Activated naive CD4-positive, alpha-beta T cell treated with anti-CD3 and anti-CD28 coated beads, Interleukin-2, amount 50 U/mL, for 24 hours (primary cell): ENCODE results near the gene ABHD4.
A peak's percentile ranks its signal among the peaks of the same experiment; 100 is the strongest.

Experiments used
- H3K27ac Mint-ChIP-seq: one replicate; pipeline ENCODE4 v1.8.0; 2021; ENCODE audit warnings: mild to moderate bottlenecking, mixed read lengths
- H3K27me3 Mint-ChIP-seq: one replicate; pipeline ENCODE4 v1.8.0; 2021; ENCODE audit warnings: mixed read lengths
- H3K36me3 Mint-ChIP-seq: one replicate; pipeline ENCODE4 v1.8.0; 2021; ENCODE audit warnings: mixed read lengths
- H3K4me1 Mint-ChIP-seq: one replicate; pipeline ENCODE4 v1.8.0; 2021; ENCODE audit warnings: mixed read lengths
- H3K4me3 Mint-ChIP-seq: one replicate; pipeline ENCODE4 v1.8.0; 2021; ENCODE audit warnings: mild to moderate bottlenecking, mixed read lengths
- H3K9me3 Mint-ChIP-seq: one replicate; pipeline ENCODE4 v1.8.0; 2021; ENCODE audit warnings: mixed read lengths

Gene ABHD4

GRCh38 chr14:22594156-22594716 lies 3.9 kb upstream of the ABHD4 start:
- Mint-ChIP-seq H3K27ac (peak overlapping the region; percentile 8), H3K27me3 (no peaks in the 10 kb centered on the region)

GRCh38 chr14:22596354-22596879 lies 1.7 kb upstream of the ABHD4 start:
- no peaks in the 10 kb centered on the region for H3K9me3 Mint-ChIP-seq
- no peak overlapping the region for H3K27ac Mint-ChIP-seq
- H3K27me3 Mint-ChIP-seq = no peaks in the 10 kb centered on the region
- peak overlapping the region; percentile 11 for H3K4me3 Mint-ChIP-seq
- H3K4me1 Mint-ChIP-seq = peaks cover 47% of the 10 kb centered on the region
- no peaks in the 10 kb centered on the region for H3K36me3 Mint-ChIP-seq

More at GRCh38 chr14:22594156-22594716, 3.9 kb upstream of the ABHD4 start:
- H3K9me3 Mint-ChIP-seq = no peaks in the 10 kb centered on the region
- H3K4me1 Mint-ChIP-seq = peaks cover 50% of the 10 kb centered on the region
- no peak overlapping the region for H3K4me3 Mint-ChIP-seq
- no peaks in the 10 kb centered on the region for H3K36me3 Mint-ChIP-seq

GRCh38 chr14:22597265-22597664 lies 835 bp upstream of the ABHD4 start:
- Mint-ChIP-seq H3K9me3 (no peaks in the 10 kb centered on the region), H3K36me3 (no peaks in the 10 kb centered on the region), H3K27me3 (no peaks in the 10 kb centered on the region), H3K27ac (no peak overlapping the region), H3K4me1 (peaks cover 41% of the 10 kb centered on the region), H3K4me3 (peak overlapping the region; percentile 97)

- Mint-ChIP-seq H3K4me3 (peak overlapping the region; percentile 97), H3K27me3 (no peaks in the 10 kb centered on the region), H3K36me3 (peaks cover 2% of the 10 kb centered on the region), H3K4me1 (peaks cover 38% of the 10 kb centered on the region), H3K9me3 (no peaks in the 10 kb centered on the region), H3K27ac (peak overlapping the region; percentile 81)
Measured at GRCh38 chr14:22597771-22598098, 365 bp upstream of the ABHD4 start.

GRCh38 chr14:22598896-22599244 lies 770 bp downstream of the ABHD4 start:
- Mint-ChIP-seq H3K4me3 (peak overlapping the region; percentile 97), H3K27ac (peak overlapping the region; percentile 89), H3K27me3 (no peaks in the 10 kb centered on the region), H3K9me3 (no peaks in the 10 kb centered on the region), H3K36me3 (peaks cover 8% of the 10 kb centered on the region), H3K4me1 (peaks cover 31% of the 10 kb centered on the region)

GRCh38 chr14:22599349-22599748 lies 1.2 kb downstream of the ABHD4 start:
- Mint-ChIP-seq H3K36me3 (peaks cover 8% of the 10 kb centered on the region), H3K27me3 (no peaks in the 10 kb centered on the region), H3K9me3 (no peaks in the 10 kb centered on the region), H3K4me3 (peak overlapping the region; percentile 97), H3K4me1 (peaks cover 31% of the 10 kb centered on the region), H3K27ac (peak overlapping the region; percentile 89)

- peaks cover 31% of the 10 kb centered on the region for H3K4me1 Mint-ChIP-seq
- peak overlapping the region; percentile 97 for H3K4me3 Mint-ChIP-seq
- H3K9me3 Mint-ChIP-seq = no peaks in the 10 kb centered on the region
- peaks cover 8% of the 10 kb centered on the region for H3K36me3 Mint-ChIP-seq
- peak overlapping the region; percentile 12 for H3K27ac Mint-ChIP-seq
- H3K27me3 Mint-ChIP-seq = no peaks in the 10 kb centered on the region
Measured at GRCh38 chr14:22600027-22600426, 1.9 kb downstream of the ABHD4 start.

GRCh38 chr14:22601456-22601855 lies 3.4 kb downstream of the ABHD4 start:
- Mint-ChIP-seq H3K27me3 (no peaks in the 10 kb centered on the region), H3K27ac (no peak overlapping the region), H3K4me1 (peaks cover 31% of the 10 kb centered on the region), H3K9me3 (no peaks in the 10 kb centered on the region), H3K4me3 (no peak overlapping the region), H3K36me3 (peaks cover 10% of the 10 kb centered on the region)

- Mint-ChIP-seq H3K4me3 (no peak overlapping the region), H3K36me3 (peaks cover 10% of the 10 kb centered on the region), H3K9me3 (no peaks in the 10 kb centered on the region), H3K4me1 (peaks cover 31% of the 10 kb centered on the region), H3K27ac (no peak overlapping the region), H3K27me3 (no peaks in the 10 kb centered on the region)
Measured at GRCh38 chr14:22601996-22602395, 3.9 kb downstream of the ABHD4 start.

GRCh38 chr14:22602862-22603261 lies 4.8 kb downstream of the ABHD4 start:
- H3K4me3 Mint-ChIP-seq = no peak overlapping the region
- H3K27ac Mint-ChIP-seq = no peak overlapping the region
- peaks cover 25% of the 10 kb centered on the region for H3K4me1 Mint-ChIP-seq
- no peaks in the 10 kb centered on the region for H3K9me3 Mint-ChIP-seq
- peaks cover 13% of the 10 kb centered on the region for H3K36me3 Mint-ChIP-seq
- no peaks in the 10 kb centered on the region for H3K27me3 Mint-ChIP-seq

- peaks cover 17% of the 10 kb centered on the region for H3K36me3 Mint-ChIP-seq
Measured at GRCh38 chr14:22606380-22606779, 8.3 kb downstream of the ABHD4 start.

GRCh38 chr14:22607291-22607690 lies 9.2 kb downstream of the ABHD4 start:
- Mint-ChIP-seq H3K4me1 (no peaks in the 10 kb centered on the region), H3K9me3 (no peaks in the 10 kb centered on the region), H3K4me3 (no peak overlapping the region), H3K27ac (no peak overlapping the region), H3K27me3 (no peaks in the 10 kb centered on the region), H3K36me3 (peaks cover 17% of the 10 kb centered on the region)

More at GRCh38 chr14:22606380-22606779, 8.3 kb downstream of the ABHD4 start:
- Mint-ChIP-seq H3K27me3 (no peaks in the 10 kb centered on the region), H3K27ac (no peak overlapping the region), H3K4me3 (no peak overlapping the region), H3K9me3 (no peaks in the 10 kb centered on the region), H3K4me1 (no peaks in the 10 kb centered on the region)

GRCh38 chr14:22610931-22611330 lies 12.8 kb downstream of the ABHD4 start:
- Mint-ChIP-seq H3K36me3 (peaks cover 9% of the 10 kb centered on the region), H3K4me1 (no peaks in the 10 kb centered on the region), H3K9me3 (no peaks in the 10 kb centered on the region), H3K27me3 (no peaks in the 10 kb centered on the region), H3K27ac (no peak overlapping the region), H3K4me3 (no peak overlapping the region)

GRCh38 chr14:22613106-22613695 lies 15.1 kb downstream of the ABHD4 start:
- no peaks in the 10 kb centered on the region for H3K27me3 Mint-ChIP-seq
- no peaks in the 10 kb centered on the region for H3K9me3 Mint-ChIP-seq
- no peak overlapping the region for H3K27ac Mint-ChIP-seq
- no peaks in the 10 kb centered on the region for H3K4me1 Mint-ChIP-seq
- peaks cover 6% of the 10 kb centered on the region for H3K36me3 Mint-ChIP-seq
- H3K4me3 Mint-ChIP-seq = no peak overlapping the region

GRCh38 chr14:22613736-22614239 lies 15.7 kb downstream of the ABHD4 start:
- H3K27ac Mint-ChIP-seq = no peak overlapping the region

GRCh38 chr14:22614240-22614799 lies 16.2 kb downstream of the ABHD4 start:
- no peaks in the 10 kb centered on the region for H3K9me3 Mint-ChIP-seq
- peaks cover 6% of the 10 kb centered on the region for H3K36me3 Mint-ChIP-seq
- H3K27me3 Mint-ChIP-seq = no peaks in the 10 kb centered on the region
- H3K4me3 Mint-ChIP-seq = no peak overlapping the region
- H3K27ac Mint-ChIP-seq = no peak overlapping the region
- H3K4me1 Mint-ChIP-seq = no peaks in the 10 kb centered on the region

More at GRCh38 chr14:22613736-22614239, 15.7 kb downstream of the ABHD4 start:
- Mint-ChIP-seq H3K27me3 (no peaks in the 10 kb centered on the region), H3K9me3 (no peaks in the 10 kb centered on the region), H3K4me1 (no peaks in the 10 kb centered on the region), H3K4me3 (no peak overlapping the region), H3K36me3 (peaks cover 6% of the 10 kb centered on the region)
